ENCODE measurements around the gene PHYKPL.
"Not testable (repeated sequence)": the region's sequence is repeated elsewhere in the genome, so short reads cannot be mapped to it uniquely, and the experiment has no call there.

The PHYKPL gene

GRCh38 chr5:178261666-178262600 is 29.3 kb upstream of the PHYKPL start:
- no peak for DNase-seq

GRCh38 chr5:178259623-178260536 is 27.3 kb upstream of the PHYKPL start:
- no peak for DNase-seq

GRCh38 chr5:178257650-178258049 is 25.0 kb upstream of the PHYKPL start:
- no peak for DNase-seq

GRCh38 chr5:178256746-178257145 is 24.1 kb upstream of the PHYKPL start:
- no peak for DNase-seq

GRCh38 chr5:178253632-178254031 is 21.0 kb upstream of the PHYKPL start:
- not testable (repeated sequence) for DNase-seq

- DNase-seq, result no peak
These were observed 19.7 kb upstream of the PHYKPL start for GRCh38 chr5:178252258-178252657.

GRCh38 chr5:178250263-178250662 is 17.7 kb upstream of the PHYKPL start:
- no peak for DNase-seq

GRCh38 chr5:178249191-178249989 is 16.8 kb upstream of the PHYKPL start:
- peak; percentile 14 for DNase-seq

- DNase-seq, result no peak
These were observed 16.1 kb upstream of the PHYKPL start for GRCh38 chr5:178248750-178249149.

- DNase-seq, result peak; percentile 29
These were observed 15.2 kb upstream of the PHYKPL start for GRCh38 chr5:178247481-178248456.

GRCh38 chr5:178246624-178247279 is 14.2 kb upstream of the PHYKPL start:
- no peak for DNase-seq

- no peak for DNase-seq
These were observed 12.8 kb upstream of the PHYKPL start for GRCh38 chr5:178245389-178245788.

GRCh38 chr5:178244576-178244975 is 12.0 kb upstream of the PHYKPL start:
- DNase-seq, result no peak

- DNase-seq, result no peak
These were observed 9.8 kb upstream of the PHYKPL start for GRCh38 chr5:178242416-178242815.

- DNase-seq, result no peak
These were observed 9.2 kb upstream of the PHYKPL start for GRCh38 chr5:178241688-178242231.

- DNase-seq, result no peak
These were observed 8.6 kb upstream of the PHYKPL start for GRCh38 chr5:178241231-178241663.

- DNase-seq, result no peak
These were observed 8.2 kb upstream of the PHYKPL start for GRCh38 chr5:178240766-178241165.

- DNase-seq, result no peak
These were observed 7.7 kb upstream of the PHYKPL start for GRCh38 chr5:178240341-178240741.

GRCh38 chr5:178239626-178240301 is 7.2 kb upstream of the PHYKPL start:
- DNase-seq, result not testable (repeated sequence)
